ENCODE results near the gene LRP3.
"Not testable (repeated sequence)": the region's sequence is repeated elsewhere in the genome, so short reads cannot be mapped to it uniquely, and the experiment has no call there.

Gene LRP3, protein sequence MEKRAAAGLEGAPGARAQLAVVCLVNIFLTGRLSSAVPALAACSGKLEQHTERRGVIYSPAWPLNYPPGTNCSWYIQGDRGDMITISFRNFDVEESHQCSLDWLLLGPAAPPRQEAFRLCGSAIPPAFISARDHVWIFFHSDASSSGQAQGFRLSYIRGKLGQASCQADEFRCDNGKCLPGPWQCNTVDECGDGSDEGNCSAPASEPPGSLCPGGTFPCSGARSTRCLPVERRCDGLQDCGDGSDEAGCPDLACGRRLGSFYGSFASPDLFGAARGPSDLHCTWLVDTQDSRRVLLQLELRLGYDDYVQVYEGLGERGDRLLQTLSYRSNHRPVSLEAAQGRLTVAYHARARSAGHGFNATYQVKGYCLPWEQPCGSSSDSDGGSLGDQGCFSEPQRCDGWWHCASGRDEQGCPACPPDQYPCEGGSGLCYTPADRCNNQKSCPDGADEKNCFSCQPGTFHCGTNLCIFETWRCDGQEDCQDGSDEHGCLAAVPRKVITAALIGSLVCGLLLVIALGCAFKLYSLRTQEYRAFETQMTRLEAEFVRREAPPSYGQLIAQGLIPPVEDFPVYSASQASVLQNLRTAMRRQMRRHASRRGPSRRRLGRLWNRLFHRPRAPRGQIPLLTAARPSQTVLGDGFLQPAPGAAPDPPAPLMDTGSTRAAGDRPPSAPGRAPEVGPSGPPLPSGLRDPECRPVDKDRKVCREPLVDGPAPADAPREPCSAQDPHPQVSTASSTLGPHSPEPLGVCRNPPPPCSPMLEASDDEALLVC

DNA sequence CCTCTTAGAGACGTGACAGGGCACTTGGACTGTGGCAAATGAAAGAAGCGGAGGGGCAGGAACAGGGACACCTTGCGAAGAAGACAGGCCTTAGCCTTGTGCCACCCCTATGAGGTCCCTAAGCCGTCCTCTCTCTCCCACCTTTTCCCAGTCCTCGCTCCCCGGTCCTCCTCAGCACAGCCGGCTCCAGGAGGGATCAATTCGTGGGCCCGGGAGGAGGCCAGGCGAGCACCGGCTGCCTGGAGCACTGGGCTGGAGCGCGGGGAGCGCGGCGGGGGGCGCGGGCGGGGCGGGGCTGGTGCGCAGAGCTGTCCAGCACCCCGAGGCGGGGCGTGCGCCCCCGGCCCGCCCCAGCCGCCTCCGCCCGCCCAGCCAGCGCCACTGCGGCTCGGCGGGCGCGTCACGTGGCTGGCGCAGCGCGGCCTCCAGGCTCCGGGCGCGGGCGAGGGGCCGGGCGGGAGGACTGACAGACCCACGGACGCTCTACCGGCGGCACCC is at the start of gene LRP3:
Gene LRP3, plus strand, starts transcription at position 466 of the 498 bp plus-strand sequence. CDS start 456 bp downstream, outside the sequence.
- DNase-seq (ENCODE audit: low read depth, low spot score) = peak; percentile 69

DNA sequence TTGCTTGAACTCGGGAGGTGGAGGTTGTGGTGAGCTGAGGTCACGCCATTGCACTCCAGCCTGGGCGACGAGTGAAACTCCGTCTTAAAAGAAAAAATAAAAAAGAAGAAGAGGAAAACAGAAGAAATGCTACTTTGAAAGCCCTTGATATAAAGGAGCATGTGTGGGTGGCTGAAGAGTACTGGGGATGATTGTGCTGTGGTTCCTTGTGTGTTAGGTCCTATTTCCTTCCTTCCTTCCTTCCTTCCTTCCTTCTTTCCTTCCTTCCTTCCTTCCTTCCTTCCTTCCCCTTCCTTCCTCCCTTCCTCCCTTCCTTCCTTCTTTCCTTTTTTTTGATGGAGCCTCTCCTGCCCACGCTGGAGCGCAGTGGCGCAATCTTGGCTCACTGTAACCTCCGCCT is 47.9 kb upstream of the LRP3 start:
- DNase-seq (ENCODE audit: low read depth, low spot score) = no peak

DNA sequence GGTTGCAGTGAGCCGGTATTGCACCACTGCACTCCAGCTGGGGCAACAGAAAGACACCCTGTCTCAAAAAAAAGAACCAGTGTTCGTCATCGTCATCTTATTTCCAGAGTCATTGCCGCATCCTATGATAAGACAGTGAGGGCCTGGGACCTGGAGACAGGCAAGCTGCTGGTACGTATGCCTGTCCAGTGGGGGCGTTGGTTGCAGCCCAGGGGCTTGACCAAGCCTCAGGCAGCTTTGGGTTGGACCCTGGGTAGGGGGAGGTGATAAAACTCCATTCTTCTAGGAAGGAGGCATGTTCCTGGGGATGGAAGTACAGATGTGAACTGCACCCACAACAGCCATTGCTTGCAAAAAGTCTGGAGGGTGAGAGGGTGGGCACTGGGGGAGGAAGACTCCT is 46.6 kb upstream of the LRP3 start:
- no peak for DNase-seq (ENCODE audit: low read depth, low spot score)

DNA sequence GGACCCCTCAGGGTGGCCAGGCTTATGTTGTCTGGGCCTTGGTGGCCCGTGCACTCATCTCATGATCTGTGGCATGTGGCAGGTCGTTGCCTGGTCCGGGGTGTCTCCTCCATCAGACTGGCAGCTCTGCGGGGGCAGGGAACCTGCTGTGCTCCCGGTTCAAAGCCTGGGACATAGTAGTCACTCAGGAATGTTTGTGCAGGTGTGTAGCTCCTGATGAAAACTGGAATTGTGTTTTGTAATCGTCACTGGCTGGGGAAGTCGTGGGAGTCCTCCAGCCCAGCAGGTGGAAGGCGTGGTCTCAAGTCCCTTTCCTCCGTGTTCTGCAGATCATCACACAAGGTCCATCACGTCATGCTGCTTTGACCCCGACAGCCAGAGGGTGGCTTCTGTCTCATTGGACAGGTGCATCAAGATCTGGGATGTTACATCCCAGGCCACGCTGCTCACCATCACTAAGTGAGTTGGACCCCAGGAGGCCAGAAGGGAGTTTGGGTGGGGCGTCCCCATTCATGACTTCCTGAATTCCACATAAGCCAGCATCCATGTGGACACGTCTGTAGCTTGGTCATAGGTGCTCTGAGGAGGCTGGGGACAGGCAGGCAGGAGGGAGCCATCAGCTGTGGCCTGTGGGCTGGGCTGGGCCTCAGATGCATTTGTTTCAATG is 43.1 kb upstream of the LRP3 start:
- no peak for DNase-seq (ENCODE audit: low read depth, low spot score)

DNA sequence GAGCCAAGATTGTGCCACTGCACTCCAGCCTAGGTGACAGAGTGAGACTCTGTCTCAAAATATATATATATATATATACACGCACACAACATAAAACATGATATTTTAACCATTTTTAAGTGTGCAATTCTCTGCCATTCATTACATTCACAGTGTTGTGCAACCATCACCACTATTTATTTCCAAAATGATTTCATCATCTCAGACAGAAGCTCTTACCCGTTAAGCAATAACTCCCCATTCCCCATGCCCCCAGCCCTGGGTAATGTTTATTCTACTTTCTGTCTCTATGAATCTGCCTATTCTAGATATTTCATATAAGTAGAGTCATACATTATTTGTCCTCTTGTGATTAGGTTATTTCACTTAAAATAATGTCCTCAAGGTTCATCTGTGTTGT is 42.0 kb upstream of the LRP3 start:
- no peak for DNase-seq (ENCODE audit: low read depth, low spot score)

DNA sequence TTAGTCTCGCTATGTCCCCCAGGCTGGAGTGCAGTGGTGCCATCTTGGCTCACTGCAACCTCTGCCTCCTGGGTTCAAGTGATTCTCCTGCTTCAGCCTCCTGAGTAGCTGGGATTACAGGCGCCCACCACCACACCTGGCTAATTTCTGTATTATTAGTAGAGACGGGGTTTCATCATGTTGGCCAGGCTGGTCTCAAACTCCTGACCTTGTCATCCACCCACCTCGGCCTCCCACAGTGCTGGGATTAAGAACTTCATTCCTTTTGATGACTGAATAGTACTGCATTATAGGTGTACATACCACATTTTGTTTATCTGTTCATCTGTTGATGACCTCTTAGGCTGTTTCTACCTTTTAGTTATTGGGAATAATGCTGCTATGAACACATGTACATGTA is 41.5 kb upstream of the LRP3 start:
- DNase-seq (ENCODE audit: low read depth, low spot score) = not testable (repeated sequence)

DNA sequence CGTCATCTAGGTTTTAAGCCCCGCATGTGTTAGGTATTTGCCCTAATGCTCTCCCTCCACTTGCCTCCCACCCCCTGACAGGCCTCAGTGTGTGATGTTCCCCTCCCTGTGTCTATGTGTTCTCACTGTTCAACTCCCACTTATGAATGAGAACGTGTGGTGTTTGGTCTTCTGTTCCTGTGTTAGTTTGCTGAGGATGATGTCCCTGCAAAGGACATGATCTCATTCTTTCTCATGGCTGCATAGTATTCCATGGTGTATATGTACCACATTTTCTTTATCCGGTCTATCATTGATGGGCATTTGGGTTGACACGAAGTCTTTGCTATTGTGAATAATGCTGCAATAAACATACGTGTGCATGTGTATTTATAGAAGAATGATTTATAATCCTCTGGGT is 39.8 kb upstream of the LRP3 start:
- DNase-seq (ENCODE audit: low read depth, low spot score) = not testable (repeated sequence)

DNA sequence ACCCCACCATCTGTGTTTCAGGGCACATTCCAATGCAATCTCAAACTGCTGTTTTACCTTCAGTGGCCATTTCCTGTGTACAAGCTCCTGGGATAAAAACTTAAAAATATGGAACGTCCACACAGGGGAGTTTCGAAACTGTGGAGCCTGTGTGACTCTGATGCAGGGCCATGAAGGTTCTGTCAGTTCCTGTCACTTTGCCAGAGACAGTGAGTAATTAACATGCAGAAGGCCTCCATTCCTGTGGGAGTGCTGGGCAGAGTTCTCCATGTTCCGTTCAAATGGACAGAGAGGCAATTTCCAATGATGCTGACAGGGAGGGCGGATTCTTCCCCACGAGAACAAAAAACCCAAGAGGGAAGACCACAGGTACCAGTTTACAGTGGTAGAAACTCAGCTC is 37.8 kb upstream of the LRP3 start:
- peak; percentile 38 for DNase-seq (ENCODE audit: low read depth, low spot score)

DNA sequence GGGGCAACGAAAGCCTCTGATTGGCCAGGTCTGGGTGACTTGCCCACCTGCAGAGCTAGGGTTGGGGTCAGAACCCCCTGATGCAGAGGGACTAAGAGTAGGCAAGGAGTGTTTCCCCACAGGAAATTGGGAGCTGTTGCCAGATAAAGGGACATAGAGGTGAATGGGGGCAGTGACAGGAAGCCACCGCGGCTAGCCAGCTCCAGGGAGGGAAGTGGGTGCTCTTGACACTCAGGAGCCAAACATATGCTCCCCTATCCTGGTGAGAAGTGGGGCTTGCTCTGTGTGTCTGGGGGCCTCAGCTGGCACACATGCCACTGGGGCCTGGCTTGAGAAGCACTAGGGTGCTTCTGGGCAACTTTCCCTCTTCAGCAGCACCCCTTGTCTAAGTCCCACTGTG is 36.2 kb upstream of the LRP3 start:
- DNase-seq (ENCODE audit: low read depth, low spot score) = no peak

DNA sequence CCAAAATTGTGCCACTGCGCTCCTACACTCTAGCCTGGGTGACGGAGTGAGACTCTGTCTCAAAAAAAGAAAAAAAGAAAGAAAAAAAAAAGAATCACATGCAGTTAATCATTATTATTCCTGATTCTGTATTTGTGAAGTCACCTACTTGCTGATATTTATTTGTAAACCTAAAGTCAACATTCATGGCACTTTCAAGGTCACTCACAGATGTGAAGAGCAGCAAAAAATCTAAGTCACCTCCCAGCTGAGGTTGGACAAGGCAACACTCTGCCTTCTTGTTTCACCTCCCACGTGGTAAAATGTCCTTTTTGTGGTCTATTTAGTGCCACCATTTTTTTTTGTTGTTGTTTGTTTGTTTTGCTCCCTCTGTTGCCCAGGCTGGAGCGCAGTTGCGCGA is 35.8 kb upstream of the LRP3 start:
- DNase-seq (ENCODE audit: low read depth, low spot score) = no peak

DNA sequence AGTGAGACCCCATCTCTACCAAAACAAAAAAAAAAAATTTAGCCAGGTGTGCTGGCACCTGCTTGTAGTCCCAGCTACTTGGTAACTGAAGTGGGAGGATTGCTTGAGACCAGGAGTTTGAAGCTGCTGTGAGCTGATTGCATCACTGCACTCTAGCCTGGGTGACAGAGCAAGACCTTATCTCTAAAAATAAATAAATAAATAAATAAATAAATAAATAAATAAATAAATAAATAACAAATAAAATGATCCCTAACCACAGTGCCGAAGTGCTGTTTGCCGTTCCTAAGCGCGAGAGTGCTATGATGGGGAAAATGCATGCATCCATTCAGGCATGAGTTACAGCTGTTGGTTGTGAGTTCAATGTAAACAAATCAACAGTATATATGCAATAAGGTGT is 35.0 kb upstream of the LRP3 start:
- no peak for DNase-seq (ENCODE audit: low read depth, low spot score)

DNA sequence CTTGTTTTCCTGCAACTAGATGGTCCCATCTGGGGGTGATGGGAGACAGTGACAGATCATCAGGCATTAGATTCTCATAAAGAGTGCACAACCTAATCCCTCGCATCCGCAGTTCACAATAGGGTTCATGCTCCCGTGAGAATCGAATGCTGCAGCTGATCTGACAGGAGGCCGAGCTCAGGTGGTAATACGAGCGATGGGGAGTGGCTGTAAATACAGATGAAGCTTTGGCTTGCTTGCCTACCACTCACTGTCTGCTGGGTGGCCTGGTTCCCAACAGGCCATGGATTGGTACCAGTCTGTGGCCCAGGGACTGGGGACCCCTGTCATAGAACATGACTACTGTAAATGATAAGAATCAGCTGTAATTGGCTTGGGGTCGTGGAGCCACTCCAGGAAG is 34.2 kb upstream of the LRP3 start:
- DNase-seq (ENCODE audit: low read depth, low spot score) = no peak

DNA sequence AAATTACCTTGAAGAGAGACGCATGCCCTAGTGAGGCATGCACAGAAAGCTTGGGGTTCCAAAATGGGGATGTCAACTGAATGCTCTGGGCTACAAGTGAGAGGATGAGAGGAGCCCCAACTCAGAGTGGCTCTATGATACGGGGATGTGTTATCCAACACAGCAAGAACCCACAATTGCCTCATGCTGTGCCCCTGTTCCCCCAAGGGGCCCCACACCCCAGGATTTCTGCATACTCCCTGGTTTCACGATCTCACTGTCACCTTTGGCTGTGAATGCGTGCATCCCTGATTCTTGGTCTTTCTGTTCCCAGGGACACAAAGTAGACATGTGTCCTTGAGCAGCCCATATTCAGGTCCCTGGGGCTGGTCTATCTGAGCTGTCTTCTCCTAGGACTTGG is 32.9 kb upstream of the LRP3 start:
- no peak for DNase-seq (ENCODE audit: low read depth, low spot score)

DNA sequence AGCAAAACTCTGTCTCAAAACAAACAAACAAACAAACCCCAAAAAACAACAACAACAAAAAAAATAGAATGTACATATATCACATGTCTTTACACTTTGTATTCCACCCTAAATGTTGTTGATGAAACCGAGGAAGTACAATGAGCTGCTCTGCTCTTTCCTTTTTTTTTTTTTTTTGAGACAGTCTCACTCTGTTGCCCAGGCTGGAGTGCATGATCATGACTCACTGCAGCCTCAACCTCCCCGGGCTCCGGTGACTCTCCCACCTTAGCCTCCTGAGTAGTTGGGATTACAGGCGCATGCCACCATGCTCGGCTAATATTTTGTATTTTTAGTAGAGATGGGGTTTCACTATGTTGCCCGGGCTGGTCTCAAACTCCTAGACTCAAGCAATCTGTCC is 30.6 kb upstream of the LRP3 start:
- no peak for DNase-seq (ENCODE audit: low read depth, low spot score)

DNA sequence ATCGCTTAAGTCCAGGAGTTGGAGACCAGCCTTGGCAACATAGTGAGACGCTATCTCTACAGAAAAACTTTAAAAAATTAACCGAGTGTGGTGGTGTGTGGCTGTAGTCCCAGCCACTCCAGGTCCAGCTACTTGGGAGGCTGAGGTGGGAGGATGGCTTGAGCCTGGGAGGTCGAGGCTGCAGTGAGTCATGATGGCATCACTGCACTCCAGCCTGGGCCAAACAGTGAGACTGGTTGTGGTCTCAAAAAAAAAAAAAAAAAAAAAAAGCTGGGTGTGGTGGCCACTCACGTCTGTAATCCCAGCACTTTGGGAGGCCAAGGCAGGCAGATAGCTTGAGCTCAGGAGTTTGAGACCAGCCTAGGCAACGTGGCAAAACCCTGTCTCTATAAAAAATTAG is 28.1 kb upstream of the LRP3 start:
- DNase-seq (ENCODE audit: low read depth, low spot score) = not testable (repeated sequence)

DNA sequence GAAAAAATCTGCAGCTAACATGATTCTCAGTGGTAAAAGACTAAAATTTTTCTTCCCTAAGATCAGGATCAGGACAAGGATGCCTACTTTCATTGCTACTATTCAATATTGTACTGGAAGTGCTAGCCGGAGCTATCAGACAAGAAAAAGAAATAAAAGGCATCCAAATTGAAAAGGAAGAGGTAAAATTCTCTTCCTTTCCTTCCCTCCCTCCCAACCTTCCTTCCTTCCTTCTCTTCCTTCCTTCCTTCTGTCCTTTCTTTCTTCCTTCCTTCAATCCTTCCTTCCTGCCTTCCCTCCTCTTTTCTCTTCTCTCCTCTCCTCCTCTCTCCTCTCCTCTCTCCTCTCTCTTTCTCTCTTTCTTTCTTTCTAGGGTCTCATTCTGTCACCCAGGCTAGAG is 26.7 kb upstream of the LRP3 start:
- DNase-seq (ENCODE audit: low read depth, low spot score) = no peak

DNA sequence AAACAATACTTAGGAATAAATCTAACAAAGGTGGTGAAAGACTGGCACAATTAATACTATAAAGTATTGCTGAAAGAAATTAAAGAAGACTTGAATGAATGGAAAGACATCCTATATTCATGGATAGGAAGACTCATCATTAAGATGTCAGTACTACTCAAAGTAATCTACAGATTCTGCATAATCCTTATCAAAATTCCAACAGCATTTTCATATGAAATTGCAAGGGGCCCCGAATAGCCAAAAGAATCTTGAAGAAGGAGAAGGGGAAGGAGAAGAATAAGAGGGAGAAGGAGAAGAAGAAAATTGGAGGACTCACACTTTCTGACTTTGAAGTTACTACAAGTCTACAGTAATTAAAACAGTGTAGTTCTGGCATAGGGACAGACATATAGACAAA is 25.6 kb upstream of the LRP3 start:
- DNase-seq (ENCODE audit: low read depth, low spot score) = no peak

DNA sequence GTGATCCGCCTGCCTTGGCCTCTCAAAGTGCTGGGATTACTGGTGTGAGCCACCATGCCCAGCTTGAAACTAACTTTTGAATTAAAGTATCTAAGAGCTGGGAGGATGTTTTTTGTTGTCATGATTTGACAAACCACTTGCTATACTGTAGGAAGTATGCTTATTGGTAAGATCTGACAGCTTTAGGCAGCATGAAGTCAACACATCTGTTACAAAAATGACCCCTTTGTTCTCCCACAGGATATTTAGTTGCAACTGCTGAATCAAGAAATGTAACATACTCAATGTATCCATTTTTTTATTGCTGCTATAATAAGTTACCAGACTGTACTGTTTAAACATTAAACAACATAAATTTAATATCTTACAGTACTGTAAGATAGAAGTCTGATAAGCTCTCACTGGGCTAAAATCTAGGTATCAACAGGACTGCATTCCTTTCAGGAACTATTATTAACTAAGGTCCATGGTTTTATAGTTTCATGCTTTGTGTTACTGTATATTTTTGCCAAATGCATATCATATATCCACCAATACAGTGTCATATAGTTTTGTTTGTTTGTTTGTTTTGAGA is 22.8 kb upstream of the LRP3 start:
- DNase-seq (ENCODE audit: low read depth, low spot score) = no peak

DNA sequence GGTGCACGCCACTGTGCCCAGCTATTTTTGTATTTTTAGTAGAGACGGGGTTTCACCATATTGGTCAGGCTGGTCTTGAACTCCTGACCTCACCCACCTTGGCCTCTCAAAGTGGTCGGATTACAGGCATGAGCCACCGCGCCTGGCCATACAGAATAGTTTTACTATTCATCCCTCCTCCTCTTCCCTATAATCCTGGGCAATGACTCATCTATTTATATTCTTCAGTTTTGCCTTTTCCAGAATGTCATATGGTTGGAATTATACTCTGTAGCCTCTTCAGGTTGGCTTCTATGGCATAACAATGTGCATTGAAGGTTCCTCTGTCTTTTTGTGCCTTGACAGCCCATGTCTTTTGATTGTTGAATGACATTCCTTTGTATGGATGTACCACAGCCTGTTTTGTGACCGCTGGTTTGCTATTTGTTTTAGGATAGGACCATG is 22.2 kb upstream of the LRP3 start:
- no peak for DNase-seq (ENCODE audit: low read depth, low spot score)

DNA sequence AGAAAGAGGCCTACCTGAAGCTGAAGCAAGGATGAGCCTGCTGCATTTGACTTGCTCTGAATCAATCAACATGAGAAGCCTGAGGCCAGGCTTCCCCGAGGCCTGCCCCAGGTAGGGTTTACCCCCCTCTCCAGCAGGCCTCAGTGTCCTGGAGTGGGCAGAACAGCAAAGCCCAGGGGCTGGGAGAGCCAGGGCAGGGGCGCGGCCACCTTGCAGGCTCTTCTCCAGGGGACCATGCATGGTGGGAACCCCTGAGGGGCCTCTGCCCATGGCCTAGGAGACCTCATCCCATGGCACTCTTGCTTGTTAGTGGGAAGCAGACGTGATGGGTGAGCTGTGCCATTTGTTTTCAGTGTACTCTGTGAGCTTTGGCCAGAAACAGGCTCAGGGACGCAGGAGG is 19.9 kb upstream of the LRP3 start:
- DNase-seq (ENCODE audit: low read depth, low spot score) = no peak

DNA sequence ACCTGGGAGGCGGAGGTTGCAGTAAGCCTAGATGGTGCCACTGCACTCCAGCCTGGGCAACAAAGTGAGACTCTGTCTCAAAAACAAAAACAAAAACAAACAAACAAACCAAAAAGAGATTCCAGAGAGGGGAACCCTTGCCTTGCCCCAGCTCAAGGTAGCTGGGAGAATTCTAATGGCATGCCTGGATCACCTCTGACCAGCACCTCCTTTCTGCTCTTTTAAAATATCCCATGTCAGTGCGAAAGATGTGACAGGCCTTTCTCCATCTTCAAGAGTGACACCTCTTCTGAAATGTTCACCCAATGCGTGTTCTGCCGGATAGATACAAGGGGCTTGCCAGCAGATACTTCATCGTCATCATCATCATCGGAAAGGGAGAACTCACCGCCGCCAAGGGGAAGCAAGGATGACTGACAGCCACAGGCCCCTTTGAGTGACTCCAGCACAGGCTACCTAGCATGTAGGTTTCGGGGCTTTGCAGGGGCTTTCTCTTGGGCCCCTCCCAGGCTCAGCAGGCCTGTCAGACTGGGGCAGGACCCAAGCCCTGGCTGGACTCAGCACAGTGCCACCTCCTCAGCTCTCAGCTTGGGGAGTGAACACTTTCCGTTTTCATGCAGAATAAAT is 18.9 kb upstream of the LRP3 start:
- DNase-seq (ENCODE audit: low read depth, low spot score) = no peak

All from astrocyte of the hippocampus (primary cell).